Measurements from ENCODE around the gene ADAMTS14. TPM values are rescaled to one million over a fixed set of nuclear protein-coding genes. Genes with fewer than 3 reads are reported as not detected.

The ADAMTS14 gene
- total and polyA plus RNA-seq, 7 donors: 0.03 to 0.18 (median 0.06) TPM; not detected in 3

GRCh38 chr10:70674560-70675495 is 2.5 kb downstream of the ADAMTS14 start:
- H3K4me3 ChIP-seq: no peak overlapping the region
- peaks cover 0 to 24% (median 3%) of the 10 kb centered on the region in 3 donors for H3K27me3 ChIP-seq (ENCODE audit: insufficient read depth in 3 of 3, low read length in 2 of 3)
- no peak for TF ChIP-seq CTCF (IDR thresholded peaks at IDR 0.05)
- H3K27ac ChIP-seq: no peak overlapping the region
- H3K9me3 ChIP-seq: no peaks in the 10 kb centered on the region
- DNase-seq: no peak
- WGBS, 3 donors: 33 to 54% (median 42%) methylated on average over 24 of the region's 24 CpGs
- intact Hi-C loops (cut with DNase I): no loop called here
- ATAC-seq: peak in 1 of 4 donors; percentile 17
- H3K36me3 ChIP-seq (ENCODE audit: insufficient read depth in 1 of 2, low read depth in 1 of 2): no peaks in the 10 kb centered on the region
- peaks cover 7% of the 10 kb centered on the region for H3K4me1 ChIP-seq

GRCh38 chr10:70675496-70676161 is 3.3 kb downstream of the ADAMTS14 start:
- Histone ChIP-seq H3K4me3 (no peak overlapping the region), H3K36me3 (ENCODE audit: insufficient read depth in 1 of 2, low read depth in 1 of 2) (no peaks in the 10 kb centered on the region), H3K27me3 (ENCODE audit: insufficient read depth in 3 of 3, low read length in 2 of 3) (peaks cover 0 to 24% (median 3%) of the 10 kb centered on the region in 3 donors), H3K4me1 (peaks cover 7% of the 10 kb centered on the region), H3K9me3 (no peaks in the 10 kb centered on the region), H3K27ac (no peak overlapping the region)
- 53 to 66% (median 58%) methylated on average over 14 of the region's 14 CpGs for WGBS, 3 donors
- TF ChIP-seq CTCF (IDR thresholded peaks at IDR 0.05): no peak
- intact Hi-C loops (cut with DNase I): no loop called here
- no peak for ATAC-seq
- DNase-seq: no peak

GRCh38 chr10:70676511-70676910 is 4.2 kb downstream of the ADAMTS14 start:
- Histone ChIP-seq H3K4me3 (no peak overlapping the region), H3K4me1 (peaks cover 7% of the 10 kb centered on the region), H3K27me3 (ENCODE audit: insufficient read depth in 3 of 3, low read length in 2 of 3) (peaks cover 0 to 21% (median 3%) of the 10 kb centered on the region in 3 donors), H3K36me3 (ENCODE audit: insufficient read depth in 1 of 2, low read depth in 1 of 2) (no peaks in the 10 kb centered on the region), H3K9me3 (no peaks in the 10 kb centered on the region), H3K27ac (no peak overlapping the region)
- 82 to 98% (median 98%) methylated on average over 6 of the region's 6 CpGs for WGBS, 3 donors
- intact Hi-C loops (cut with DNase I): no loop called here
- no peak for ATAC-seq
- no peak for DNase-seq
- TF ChIP-seq CTCF (IDR thresholded peaks at IDR 0.05): no peak

GRCh38 chr10:70677016-70677415 is 4.7 kb downstream of the ADAMTS14 start:
- intact Hi-C loops (cut with DNase I): no loop called here
- no peaks in the 10 kb centered on the region for H3K9me3 ChIP-seq
- H3K27ac ChIP-seq: no peak overlapping the region
- TF ChIP-seq CTCF (IDR thresholded peaks at IDR 0.05): no peak
- ATAC-seq (no peak), DNase-seq (no peak)
- no peaks in the 10 kb centered on the region for H3K36me3 ChIP-seq (ENCODE audit: insufficient read depth in 1 of 2, low read depth in 1 of 2)
- no peak overlapping the region for H3K4me3 ChIP-seq
- peaks cover 7% of the 10 kb centered on the region for H3K4me1 ChIP-seq
- WGBS, 3 donors: 78 to 89% (median 88%) methylated on average over 5 of the region's 5 CpGs
- H3K27me3 ChIP-seq (ENCODE audit: insufficient read depth in 3 of 3, low read length in 2 of 3): peaks cover 0 to 18% (median 3%) of the 10 kb centered on the region in 3 donors
